ENCODE measurements around the gene DHX57.

DNA sequence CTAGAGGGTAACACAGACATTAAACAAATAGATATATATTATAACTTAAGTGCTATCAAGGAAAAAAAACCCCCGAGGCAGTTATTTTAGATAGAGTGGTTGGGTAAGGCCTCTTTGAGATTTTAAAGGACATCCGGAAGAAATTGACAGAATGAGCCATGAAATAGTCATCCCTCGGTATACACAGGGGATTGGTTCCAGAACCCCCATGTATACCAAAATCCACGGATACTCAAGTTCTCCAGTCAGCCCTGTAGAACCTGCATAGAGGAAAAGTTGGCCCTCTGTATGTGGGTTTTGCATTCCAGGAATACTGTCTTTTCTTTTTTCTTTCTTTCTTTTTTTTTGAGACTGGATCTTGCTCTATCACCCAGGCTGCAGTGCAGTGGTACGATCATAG is 2.0 kb downstream of the DHX57 start:
- TF ChIP-seq, protein P1, sequence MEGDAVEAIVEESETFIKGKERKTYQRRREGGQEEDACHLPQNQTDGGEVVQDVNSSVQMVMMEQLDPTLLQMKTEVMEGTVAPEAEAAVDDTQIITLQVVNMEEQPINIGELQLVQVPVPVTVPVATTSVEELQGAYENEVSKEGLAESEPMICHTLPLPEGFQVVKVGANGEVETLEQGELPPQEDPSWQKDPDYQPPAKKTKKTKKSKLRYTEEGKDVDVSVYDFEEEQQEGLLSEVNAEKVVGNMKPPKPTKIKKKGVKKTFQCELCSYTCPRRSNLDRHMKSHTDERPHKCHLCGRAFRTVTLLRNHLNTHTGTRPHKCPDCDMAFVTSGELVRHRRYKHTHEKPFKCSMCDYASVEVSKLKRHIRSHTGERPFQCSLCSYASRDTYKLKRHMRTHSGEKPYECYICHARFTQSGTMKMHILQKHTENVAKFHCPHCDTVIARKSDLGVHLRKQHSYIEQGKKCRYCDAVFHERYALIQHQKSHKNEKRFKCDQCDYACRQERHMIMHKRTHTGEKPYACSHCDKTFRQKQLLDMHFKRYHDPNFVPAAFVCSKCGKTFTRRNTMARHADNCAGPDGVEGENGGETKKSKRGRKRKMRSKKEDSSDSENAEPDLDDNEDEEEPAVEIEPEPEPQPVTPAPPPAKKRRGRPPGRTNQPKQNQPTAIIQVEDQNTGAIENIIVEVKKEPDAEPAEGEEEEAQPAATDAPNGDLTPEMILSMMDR (IDR thresholded peaks at IDR 0.05), result no peak
- no peak for TF ChIP-seq POLR2A (IDR thresholded peaks at IDR 0.05; ENCODE audit: low read depth)
- TF ChIP-seq POLR2AphosphoS5 (IDR thresholded peaks at IDR 0.05), result no peak
- TF ChIP-seq EP300 (IDR thresholded peaks at IDR 0.05), result no peak

Data from esophagus muscularis mucosa (tissue), 4 donors.